GM23248 (cell line): ENCODE measurements around the gene FBXW4.

ENCODE experiments used
- EZH2 ChIP-seq: fragments of 200-600 bp; sonication (generic); IDR thresholded peaks from 2 replicates; pipeline ENCODE4 v1.6.1; 2018; ENCODE audit warnings: antibody characterized with exemption, mild to moderate bottlenecking; ENCODE audit not compliant: insufficient read depth, poor library complexity, severe bottlenecking
- EZH2phosphoT487 ChIP-seq: fragments of 200-600 bp; sonication (generic); IDR thresholded peaks from 2 replicates; pipeline ENCODE4 v1.6.1; 2018; ENCODE audit warnings: antibody characterized with exemption, moderate library complexity, mild to moderate bottlenecking, low read depth; ENCODE audit not compliant: insufficient read depth

GRCh38 chr10:101708870-101709269 lies 13.9 kb upstream of the FBXW4 start:
- TF ChIP-seq EZH2 (no peak), EZH2phosphoT487 (no peak)
